Aorta (tissue), 5 donors: ENCODE measurements around the gene ST6GALNAC6. TPM values are rescaled to one million over a fixed set of nuclear protein-coding genes. Genes with fewer than 3 reads are reported as not detected.

ENCODE experiments used
- ATAC-seq: fragments of 200-7000 bp; cut with Tn5 transposase; one replicate; pipeline ENCODE4 v1.9.1; 2022; ENCODE audit warnings: moderate library complexity; ENCODE audit not compliant: low FRiP score
- DNase-seq, 2 donors: peaks; one replicate each; pipeline ENCODE4 v3.0.0-alpha.2; 2020
- H3K27ac ChIP-seq, 2 donors: one replicate each; pipeline ENCODE4 v1.5.1; 2013; ENCODE audit warnings: low read length in 2 of 2, mild to moderate bottlenecking in 2 of 2, moderate library complexity in 2 of 2, control low read depth in 1 of 2, inconsistent platforms in 1 of 2, low read depth in 1 of 2
- H3K27me3 ChIP-seq, 2 donors: one replicate each; pipeline ENCODE4 v1.6.1; 2013; ENCODE audit warnings: control low read depth in 1 of 2, low read length in 1 of 2, mild to moderate bottlenecking in 1 of 2, moderate library complexity in 1 of 2; ENCODE audit not compliant: insufficient read depth in 2 of 2, control insufficient read depth in 1 of 2
- H3K36me3 ChIP-seq, 2 donors: one replicate each; pipeline ENCODE4 v1.6.1; 2013; ENCODE audit warnings: control low read depth in 1 of 2, low read length in 1 of 2, mild to moderate bottlenecking in 1 of 2; ENCODE audit not compliant: insufficient read depth in 2 of 2, control insufficient read depth in 1 of 2
- H3K4me1 ChIP-seq, 2 donors: one replicate each; pipeline ENCODE4 v1.6.1; 2013; ENCODE audit warnings: low read length in 2 of 2, control low read depth in 1 of 2, mild to moderate bottlenecking in 1 of 2, moderate library complexity in 1 of 2; ENCODE audit not compliant: insufficient read depth in 2 of 2, control insufficient read depth in 1 of 2
- H3K4me3 ChIP-seq, 2 donors: one replicate each; pipeline ENCODE4 v1.5.1; 2013; ENCODE audit warnings: low read length in 2 of 2, control low read depth in 1 of 2, mild to moderate bottlenecking in 1 of 2
- H3K9me3 ChIP-seq: one replicate; pipeline ENCODE4 v1.6.1; 2013; ENCODE audit warnings: mild to moderate bottlenecking, low read length; ENCODE audit not compliant: control insufficient read depth
- WGBS, 2 donors: extraction: QIAGEN DNeasy Blood & Tissue Kit; methylation state at CpG; one replicate each; pipeline ENCODE4 v1.1.7; 2013; 5-methylcytosine and 5-hydroxymethylcytosine counted together
- intact Hi-C, 2 donors: fragments of 100-400 bp; cut with DNase I; formaldehyde crosslinking; loops; one replicate each; pipeline versions ENCODE4 v1.14.2 to v1.15.0; 2022
- polyA plus RNA-seq, 2 donors: library from polyadenylated mRNA; stranded (reverse); fragments of 200-250 nt; gene quantifications; one replicate each; pipeline ENCODE4 v1.2.3, GENCODE V29; 2013
- total RNA-seq, 2 donors: library from RNA; stranded (reverse); fragmentation: NEBNext Ultra II Directional; extraction: Animal tissue kit (Norgen Biotek cat#: 25700); gene quantifications; one replicate each; pipeline ENCODE4 v1.2.1, GENCODE V29; 2021
- donor health status: healthy with polysubstance abuse.
- donor health status: Bipolar disorder and iron deficiency.
- donor health status: DM: no; HTN: no; CAD: no.
- donor health status: DM: no; HTN: no; CAD: no.
- donor health status: DM: yes; HTN: yes; CAD: no.

ST6GALNAC6 gene
- total and polyA plus RNA-seq, 4 donors = 103 to 176 (median 125) TPM

- ATAC-seq = no peak
- 71 to 74% methylated on average over 11 of the region's 11 CpGs for WGBS, 2 donors
- intact Hi-C loops = loop anchor here in 1 of 2 donors (10.0 kb wide), 1 partner anchor 424 kb away; no protein-coding TSS in a partner anchor
- Histone ChIP-seq H3K36me3 (no peaks in the 10 kb centered on the region), H3K4me1 (peaks cover 0 to 2% of the 10 kb centered on the region in 2 donors), H3K4me3 (no peak overlapping the region), H3K9me3 (no peaks in the 10 kb centered on the region), H3K27ac (no peak overlapping the region), H3K27me3 (no peaks in the 10 kb centered on the region)
- no peak for DNase-seq
These were observed 29.5 kb upstream of the ST6GALNAC6 start for GRCh38 chr9:127928676-127929624.

DNA sequence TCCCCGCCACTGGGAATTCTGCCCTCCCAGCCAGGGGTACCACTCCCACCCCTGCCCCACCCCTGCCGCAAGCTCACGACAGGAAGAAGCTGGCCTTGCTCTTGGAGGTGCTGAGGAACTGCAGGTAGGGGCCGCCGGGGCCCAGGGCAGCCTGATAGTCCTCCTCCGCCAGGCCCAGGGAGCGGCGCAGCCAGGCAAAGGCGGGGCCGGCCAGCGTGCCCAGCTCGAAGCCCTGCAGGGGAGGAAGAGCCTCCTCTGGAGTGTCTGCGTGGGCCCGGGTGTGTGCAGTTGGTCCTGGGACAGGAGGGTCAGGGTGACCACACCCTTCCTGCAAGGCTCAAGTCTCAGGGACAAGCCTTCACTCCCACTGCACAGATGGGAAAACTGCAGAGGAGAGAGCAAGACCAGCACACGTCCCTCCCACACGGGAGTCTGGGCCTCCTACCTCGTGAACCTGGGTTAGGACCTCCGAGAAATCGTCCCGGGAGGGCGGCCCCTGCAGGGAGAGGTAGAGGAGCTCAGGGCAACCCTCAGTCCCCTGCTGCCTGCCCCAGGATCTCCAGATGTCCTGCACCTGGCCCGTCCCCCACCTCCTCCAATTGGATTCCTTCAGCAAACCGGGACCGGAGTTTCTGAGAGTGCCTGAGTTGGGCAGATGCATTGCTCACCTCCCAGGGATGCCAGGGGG is 28.7 kb upstream of the ST6GALNAC6 start:
- DNase-seq (peak in 1 of 2 donors; percentile 55), ATAC-seq (no peak)
- no peak overlapping the region for H3K4me3 ChIP-seq
- H3K9me3 ChIP-seq = no peaks in the 10 kb centered on the region
- no peak overlapping the region for H3K27ac ChIP-seq
- no peaks in the 10 kb centered on the region for H3K27me3 ChIP-seq
- H3K36me3 ChIP-seq = no peaks in the 10 kb centered on the region
- peaks cover 0 to 2% of the 10 kb centered on the region in 2 donors for H3K4me1 ChIP-seq
- intact Hi-C loops = loop anchor here in 1 of 2 donors (10.0 kb wide), 1 partner anchor 423 kb away; no protein-coding TSS in a partner anchor
- 28 to 35% methylated on average over 24 of the region's 24 CpGs for WGBS, 2 donors

DNA sequence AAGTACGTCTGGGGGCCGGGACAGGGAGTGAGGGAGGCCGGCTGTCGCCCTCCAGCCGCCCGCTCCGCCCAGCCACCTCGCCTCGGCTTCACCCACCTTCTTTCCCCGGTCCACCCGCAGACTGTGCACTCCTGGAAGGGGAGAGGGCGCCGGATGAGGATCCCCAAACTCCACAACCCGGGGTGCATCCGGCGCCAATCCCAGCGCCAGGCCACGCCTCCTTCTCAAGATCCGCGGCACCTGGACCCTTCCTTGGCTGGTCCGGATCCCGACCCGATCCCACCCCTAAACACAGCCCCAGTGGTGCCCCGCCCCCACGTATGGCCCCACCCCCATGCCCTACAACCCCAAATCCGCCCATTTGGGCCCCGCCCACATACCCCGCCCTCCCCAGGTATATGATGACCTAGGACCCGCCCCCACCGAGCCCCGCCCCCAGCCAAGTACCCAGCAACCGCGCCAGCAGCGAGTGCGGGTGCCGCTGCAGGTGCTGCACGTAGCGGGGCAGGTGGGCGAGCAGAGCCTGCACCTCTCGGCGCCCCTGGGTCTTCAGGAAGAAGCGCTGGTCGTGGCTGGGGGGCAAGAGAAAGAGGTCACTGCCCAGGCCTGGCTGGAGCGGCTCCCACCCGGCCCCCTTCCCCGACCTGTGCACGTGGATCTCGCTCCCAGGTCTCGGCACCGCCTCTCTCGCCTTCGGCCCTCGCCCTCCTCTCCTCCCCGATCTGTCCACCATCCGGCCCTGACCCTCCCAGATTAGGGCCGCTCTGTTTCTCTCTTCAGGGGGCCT is 28.0 kb upstream of the ST6GALNAC6 start:
- Histone ChIP-seq H3K27me3 (no peaks in the 10 kb centered on the region), H3K4me3 (no peak overlapping the region), H3K27ac (no peak overlapping the region), H3K4me1 (peaks cover 0 to 2% of the 10 kb centered on the region in 2 donors), H3K9me3 (no peaks in the 10 kb centered on the region), H3K36me3 (no peaks in the 10 kb centered on the region)
- WGBS, 2 donors = 4% methylated on average over 41 to 56 of the region's 56 CpGs
- intact Hi-C loops = loop anchor here in 1 of 2 donors (10.0 kb wide), 1 partner anchor 423 kb away; no protein-coding TSS in a partner anchor
- DNase-seq = peak in 1 of 2 donors; percentile 52
- no peak for ATAC-seq

- H3K27ac ChIP-seq = no peak overlapping the region
- ATAC-seq = no peak
- intact Hi-C loops = loop anchor here in 1 of 2 donors (10.0 kb wide), 1 partner anchor 422 kb away; no protein-coding TSS in a partner anchor
- WGBS, 2 donors = 18 to 20% methylated on average over 18 to 19 of the region's 19 CpGs
- no peaks in the 10 kb centered on the region for H3K36me3 ChIP-seq
- H3K4me3 ChIP-seq = no peak overlapping the region
- H3K9me3 ChIP-seq = no peaks in the 10 kb centered on the region
- peaks cover 0 to 2% of the 10 kb centered on the region in 2 donors for H3K4me1 ChIP-seq
- DNase-seq = no peak
- H3K27me3 ChIP-seq = no peaks in the 10 kb centered on the region
These were observed 27.4 kb upstream of the ST6GALNAC6 start for GRCh38 chr9:127926906-127927200.

DNA sequence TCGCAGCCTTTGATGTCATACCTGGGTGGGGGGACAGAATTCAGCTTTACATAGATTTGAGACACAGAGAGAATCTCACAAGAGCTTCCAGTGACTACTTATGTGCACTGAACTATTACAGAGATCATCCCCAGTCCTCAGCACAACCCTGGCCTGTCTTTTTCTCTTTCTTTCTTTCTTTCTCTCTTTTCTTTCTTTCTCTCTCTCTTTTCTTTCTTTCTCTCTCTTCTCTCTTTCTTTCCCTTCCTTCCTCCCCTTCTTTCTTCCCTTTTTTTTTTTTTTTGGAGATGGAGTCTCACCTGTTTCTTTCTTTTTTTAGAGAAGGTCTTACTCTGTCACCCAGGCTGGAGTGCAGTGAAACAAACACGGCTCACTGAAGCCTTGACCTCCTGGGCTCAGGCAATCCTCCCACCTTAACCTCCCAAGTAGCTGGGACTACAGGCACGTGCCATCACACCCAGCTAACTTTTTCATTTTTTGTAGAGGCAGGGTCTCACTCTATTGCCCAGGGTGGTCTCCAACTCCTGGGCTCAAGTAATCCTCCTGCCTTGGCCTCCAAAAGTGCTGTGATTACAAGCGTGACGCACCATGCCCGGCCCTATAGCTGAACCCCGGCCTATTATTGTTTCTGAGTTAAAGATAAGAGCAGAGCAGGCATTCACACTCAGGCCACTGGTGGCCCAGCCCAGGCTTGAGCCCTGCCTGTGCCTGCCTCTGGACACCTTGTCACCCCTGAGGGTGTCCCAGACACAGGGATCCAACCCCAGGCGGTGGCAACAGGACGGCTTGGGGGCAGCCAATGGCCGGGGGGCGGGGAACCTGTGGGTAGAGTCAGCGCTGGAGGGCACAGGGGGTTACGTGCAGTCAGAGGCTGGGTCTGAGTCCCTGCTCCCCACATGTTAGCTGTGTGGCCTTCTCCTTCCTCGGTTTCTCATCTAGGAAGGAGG is 26.8 kb upstream of the ST6GALNAC6 start:
- no peak overlapping the region for H3K27ac ChIP-seq
- no peaks in the 10 kb centered on the region for H3K9me3 ChIP-seq
- no peak for ATAC-seq
- intact Hi-C loops = loop anchor here in 1 of 2 donors (10.0 kb wide), 1 partner anchor 421 kb away; no protein-coding TSS in a partner anchor
- no peak for DNase-seq
- WGBS, 2 donors = 79 to 82% methylated on average over 14 of the region's 14 CpGs
- H3K4me3 ChIP-seq = no peak overlapping the region
- H3K4me1 ChIP-seq = peaks cover 0 to 2% of the 10 kb centered on the region in 2 donors
- H3K36me3 ChIP-seq = no peaks in the 10 kb centered on the region
- no peaks in the 10 kb centered on the region for H3K27me3 ChIP-seq

- H3K4me1 ChIP-seq = no peaks in the 10 kb centered on the region
- no peaks in the 10 kb centered on the region for H3K27me3 ChIP-seq
- no peaks in the 10 kb centered on the region for H3K36me3 ChIP-seq
- ATAC-seq (no peak), DNase-seq (no peak)
- no peak overlapping the region for H3K4me3 ChIP-seq
- intact Hi-C loops = loop anchor here (5.0 to 10.0 kb wide), 3 partner anchors 188 to 423 kb away; partner anchors contain the start of gene TOR2A (in 1 of the 2)
- H3K27ac ChIP-seq = no peak overlapping the region
- no peaks in the 10 kb centered on the region for H3K9me3 ChIP-seq
- WGBS, 2 donors = 90% methylated on average over 22 of the region's 22 CpGs
These were observed 25.5 kb upstream of the ST6GALNAC6 start for GRCh38 chr9:127924736-127925444.

- ATAC-seq (no peak), DNase-seq (no peak)
- 82% methylated on average over 8 of the region's 8 CpGs for WGBS, 2 donors
- Histone ChIP-seq H3K36me3 (no peaks in the 10 kb centered on the region), H3K27me3 (no peaks in the 10 kb centered on the region), H3K4me1 (no peaks in the 10 kb centered on the region), H3K4me3 (no peak overlapping the region), H3K27ac (no peak overlapping the region), H3K9me3 (no peaks in the 10 kb centered on the region)
- intact Hi-C loops = loop anchor here (5.0 to 10.0 kb wide), 3 partner anchors 186 to 421 kb away; partner anchors contain the start of gene TOR2A (in 1 of the 2)
These were observed 24.4 kb upstream of the ST6GALNAC6 start for GRCh38 chr9:127923771-127924170.
